B cell (primary cell): ENCODE measurements around the gene DNAL1. TPM values are rescaled to one million over a fixed set of nuclear protein-coding genes. Genes with fewer than 3 reads are reported as not detected.

Source experiments
- ATAC-seq: fragments of 200-7000 bp; cut with Tn5 transposase; one replicate; pipeline ENCODE4 v1.10.0; 2021; ENCODE audit warnings: low read depth, mild to moderate bottlenecking, moderate number of reproducible peaks, moderate library complexity
- CTCF ChIA-PET: fragments of 350-600 bp; sonication (Branson Sonifier 250); formaldehyde crosslinking; loops from one replicate; lab custom pipeline; 2021; ENCODE audit warnings: antibody characterized with exemption, inconsistent platforms; lab: Charles Lee
- POLR2A ChIA-PET: fragments of 350-600 bp; sonication (Branson Sonifier 250); formaldehyde crosslinking; loops from one replicate; lab custom pipeline; 2021; ENCODE audit warnings: antibody characterized with exemption; lab: Charles Lee
- DNase-seq: peaks from one replicate; pipeline ENCODE4 v3.0.0; 2013
- H2AFZ ChIP-seq: 2 replicates; pipeline ENCODE4 v1.6.1; 2012; ENCODE audit warnings: mild to moderate bottlenecking, low read depth, low read length; ENCODE audit not compliant: insufficient read depth, poor library complexity, severe bottlenecking
- H3K27ac ChIP-seq, 2 donors: 1 replicate in 1 of 2; 2 replicates in 1 of 2; pipeline ENCODE4 v1.5.1; 2012 to 2013; ENCODE audit warnings: low read length in 2 of 2, mild to moderate bottlenecking in 2 of 2, moderate library complexity in 1 of 2
- H3K27me3 ChIP-seq, 4 experiments: fragments of 200-600 bp in 1 of 4; sonication (generic) in 1 of 4; replicated peaks in 1 of 4; 1 replicate in 2 of 4; 2 replicates in 2 of 4; pipeline versions ENCODE4 v1.6.1 to v1.7.0; 2013 to 2016; ENCODE audit warnings: low read length in 3 of 4, mild to moderate bottlenecking in 2 of 4, mixed read lengths in 1 of 4, moderate library complexity in 1 of 4; ENCODE audit not compliant: insufficient read depth in 4 of 4, control insufficient read depth in 3 of 4; ENCODE audit errors: control extremely low read depth in 1 of 4
- H3K36me3 ChIP-seq, 2 experiments: replicated peaks in 1 of 2; 1 replicate in 1 of 2; 2 replicates in 1 of 2; pipeline versions ENCODE4 v1.6.1 to v1.7.1; 2013; ENCODE audit warnings: low read length in 1 of 2; ENCODE audit not compliant: insufficient read depth in 2 of 2, control insufficient read depth in 1 of 2; ENCODE audit errors: control extremely low read depth in 1 of 2, extremely low read depth in 1 of 2
- H3K4me1 ChIP-seq, 2 donors: fragments of 200-600 bp in 1 of 2; sonication (generic) in 1 of 2; 1 replicate in 1 of 2; 2 replicates in 1 of 2; pipeline versions ENCODE4 v1.5.1 to v1.6.1; 2013 to 2017; ENCODE audit warnings: low read length in 2 of 2; ENCODE audit not compliant: control insufficient read depth in 2 of 2, insufficient read depth in 2 of 2
- H3K4me2 ChIP-seq: replicated peaks from 2 replicates; pipeline ENCODE3; 2012; ENCODE audit warnings: mild to moderate bottlenecking, low read depth, low read length; ENCODE audit not compliant: poor library complexity, severe bottlenecking
- H3K4me3 ChIP-seq, 5 experiments: fragments of 200-600 bp in 1 of 5; sonication (generic) in 1 of 5; 1 replicate in 3 of 5; 2 replicates in 2 of 5; pipeline versions ENCODE4 v1.5.1 to v1.7.0; 2011 to 2016; ENCODE audit warnings: low read length in 4 of 5, mild to moderate bottlenecking in 4 of 5, low read depth in 2 of 5, control low read depth in 1 of 5, moderate library complexity in 1 of 5; ENCODE audit not compliant: insufficient read depth in 1 of 5; ENCODE audit errors: control extremely low read depth in 1 of 5, extremely low read depth in 1 of 5
- H3K79me2 ChIP-seq: fragments of 200-600 bp; sonication (generic); one replicate; pipeline ENCODE4 v1.6.0; 2016; ENCODE audit warnings: low read length; ENCODE audit not compliant: control insufficient read depth, insufficient read depth
- H3K9ac ChIP-seq: fragments of 200-600 bp; sonication (generic); 2 replicates; pipeline ENCODE4 v1.6.1; 2017; ENCODE audit warnings: mild to moderate bottlenecking, low read length, moderate library complexity
- H3K9me3 ChIP-seq, 3 donors: one replicate each; pipeline versions ENCODE4 v1.6.1 to v1.7.1; 2013; ENCODE audit warnings: low read length in 2 of 3; ENCODE audit not compliant: control insufficient read depth in 2 of 3, insufficient read depth in 1 of 3; ENCODE audit errors: control extremely low read depth in 1 of 3
- H4K20me1 ChIP-seq: 2 replicates; pipeline ENCODE4 v1.6.0; 2012; ENCODE audit warnings: mild to moderate bottlenecking, low read length; ENCODE audit not compliant: insufficient read depth, control insufficient read depth, poor library complexity, severe bottlenecking
- H3K27ac Mint-ChIP-seq: one replicate; pipeline ENCODE4 v1.8.0; 2021; ENCODE audit warnings: mixed read lengths
- H3K27me3 Mint-ChIP-seq: one replicate; pipeline ENCODE4 v1.8.0; 2021; ENCODE audit warnings: mixed read lengths
- H3K4me1 Mint-ChIP-seq: one replicate; pipeline ENCODE4 v1.8.0; 2021; ENCODE audit warnings: mixed read lengths
- H3K4me3 Mint-ChIP-seq: one replicate; pipeline ENCODE4 v1.8.0; 2021; ENCODE audit warnings: mixed read lengths
- H3K9me3 Mint-ChIP-seq: one replicate; pipeline ENCODE4 v1.8.0; 2022; ENCODE audit warnings: mixed read lengths; ENCODE audit not compliant: insufficient read depth
- CTCF ChIP-seq: fragments of 200-600 bp; IDR thresholded peaks from one replicate; pipeline ENCODE4 v1.8.0; 2022; ENCODE audit warnings: antibody characterized with exemption, mild to moderate bottlenecking
- EZH2 ChIP-seq: IDR thresholded peaks from 2 replicates; pipeline ENCODE4 v1.6.1; 2012; ENCODE audit warnings: borderline replicate concordance, low read depth, mild to moderate bottlenecking, moderate library complexity, low read length; ENCODE audit not compliant: insufficient read depth, poor library complexity, severe bottlenecking
- WGBS: methylation state at CpG from one replicate; pipeline ENCODE4 v1.1.5; 2013; ENCODE audit warnings: missing lambda C conversion rate; ENCODE audit not compliant: insufficient coverage; 5-methylcytosine and 5-hydroxymethylcytosine counted together
- intact Hi-C: fragments of 100-400 bp; cut with micrococcal nuclease; formaldehyde crosslinking; loops from one replicate; pipeline ENCODE4 v1.10.0; 2022
- polyA plus RNA-seq: library from polyadenylated mRNA; depleted of rRNA; stranded (reverse); fragments of >200 nt; gene quantifications from 2 replicates; pipeline ENCODE4 v1.2.3, GENCODE V29; 2012
- total RNA-seq, 2 donors: library from RNA; stranded (reverse); fragments of 120-200 nt in 1 of 2; gene quantifications; 1 replicate in 1 of 2; 2 replicates in 1 of 2; pipeline versions ENCODE4 v1.2.3 to v1.2.4, GENCODE V29; 2013 to 2022

Gene DNAL1
- total and polyA plus RNA-seq, 2 donors (not counting 1 experiment from before 2014, with no cell fraction given): 2.0 to 10.7 TPM

- H3K4me1 Mint-ChIP-seq: no peaks in the 10 kb centered on the region
- TF ChIP-seq EZH2 (no peak), CTCF (no peak)
- H3K27me3 Mint-ChIP-seq: no peaks in the 10 kb centered on the region
- H3K36me3 ChIP-seq: peaks cover 4 to 91% of the 10 kb centered on the region in 2 experiments
- peaks cover 53% of the 10 kb centered on the region for H4K20me1 ChIP-seq
- no peak overlapping the region for H3K4me3 Mint-ChIP-seq
- no peaks in the 10 kb centered on the region for H3K9me3 Mint-ChIP-seq
- intact Hi-C loops: no loop called here
- H3K79me2 ChIP-seq: peaks cover 25% of the 10 kb centered on the region
- no peak overlapping the region for H3K4me2 ChIP-seq
- ChIA-PET POLR2A (no interaction called here), CTCF (interaction anchor here (1.0 to 14.3 kb wide), 3 partner anchors 19 to 104 kb away, joined by 3 to 299 read pairs (median 3); no protein-coding TSS in a partner anchor)
- no peaks in the 10 kb centered on the region for H3K27me3 ChIP-seq
- no peaks in the 10 kb centered on the region for H3K9me3 ChIP-seq
- DNase-seq (no peak), ATAC-seq (no peak)
- no peak overlapping the region for H2AFZ ChIP-seq
- H3K9ac ChIP-seq: no peak overlapping the region
- no peak overlapping the region for H3K27ac ChIP-seq
- H3K27ac Mint-ChIP-seq: no peak overlapping the region
- H3K4me3 ChIP-seq: no peak overlapping the region
- 97% methylated on average over 5 of the region's 10 CpGs for WGBS
- H3K4me1 ChIP-seq: no peaks in the 10 kb centered on the region
These were observed 77.8 kb downstream of the DNAL1 start for GRCh38 chr14:73722581-73722980.

GRCh38 chr14:73723406-73723796, 78.6 kb downstream of the DNAL1 start:
- WGBS: 93% methylated on average over 7 of the region's 7 CpGs
- no peaks in the 10 kb centered on the region for H3K27me3 ChIP-seq
- ATAC-seq (no peak), DNase-seq (no peak)
- peaks cover 33% of the 10 kb centered on the region for H3K79me2 ChIP-seq
- H3K4me3 ChIP-seq: no peak overlapping the region
- H2AFZ ChIP-seq: no peak overlapping the region
- POLR2A ChIA-PET: no interaction called here
- no peaks in the 10 kb centered on the region for H3K27me3 Mint-ChIP-seq
- no peak for TF ChIP-seq CTCF
- TF ChIP-seq EZH2: no peak
- H3K4me1 Mint-ChIP-seq: peaks cover under 1% of the 10 kb centered on the region
- intact Hi-C loops: no loop called here
- peaks cover 4 to 91% of the 10 kb centered on the region in 2 experiments for H3K36me3 ChIP-seq
- no peaks in the 10 kb centered on the region for H3K9me3 Mint-ChIP-seq
- H3K27ac ChIP-seq: peak overlapping the region in 1 of 2 donors; percentile 12
- peaks cover 53% of the 10 kb centered on the region for H4K20me1 ChIP-seq
- peaks cover 0 to under 1% of the 10 kb centered on the region in 2 donors for H3K4me1 ChIP-seq
- no peak overlapping the region for H3K4me2 ChIP-seq
- no peaks in the 10 kb centered on the region for H3K9me3 ChIP-seq
- peak overlapping the region; percentile 46 for H3K27ac Mint-ChIP-seq
- CTCF ChIA-PET: interaction anchor here (1.0 to 14.3 kb wide), 4 partner anchors 18 to 103 kb away, joined by 3 to 299 read pairs (median 4); no protein-coding TSS in a partner anchor
- H3K4me3 Mint-ChIP-seq: no peak overlapping the region
- no peak overlapping the region for H3K9ac ChIP-seq
